ENCODE measurements around the gene FGF14.

DNA sequence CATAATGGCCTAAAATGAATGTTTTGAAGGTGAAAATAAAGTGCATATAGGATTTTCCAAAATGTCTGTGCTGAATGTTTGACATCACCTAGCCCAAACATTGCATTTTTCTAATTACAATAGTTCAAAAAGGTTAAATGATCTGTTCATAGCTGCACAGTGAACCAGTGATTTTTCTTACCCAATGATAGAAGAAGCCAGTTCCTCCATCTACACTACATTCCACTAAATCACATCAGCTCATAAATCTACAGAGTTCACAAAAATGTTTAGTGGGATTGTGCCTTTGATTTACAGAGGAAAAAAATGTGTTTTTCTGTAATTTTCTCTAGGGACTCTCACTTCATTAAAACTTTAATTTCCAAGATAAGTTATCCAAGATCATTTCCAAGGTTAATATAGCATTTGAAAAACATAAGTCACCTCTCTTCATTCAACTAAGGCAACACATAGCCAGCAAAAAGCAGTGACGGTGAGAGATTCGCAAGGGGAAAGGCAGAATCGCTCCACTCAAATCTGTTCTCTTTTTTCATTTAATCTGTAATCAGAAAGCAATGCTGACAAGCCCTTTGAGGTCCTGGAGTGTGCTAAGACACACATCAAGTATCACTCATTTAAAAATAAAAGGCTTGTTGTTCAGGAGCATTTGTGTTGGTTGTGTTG is 194.0 kb downstream of the FGF14 start:
- TF ChIP-seq, protein P1, sequence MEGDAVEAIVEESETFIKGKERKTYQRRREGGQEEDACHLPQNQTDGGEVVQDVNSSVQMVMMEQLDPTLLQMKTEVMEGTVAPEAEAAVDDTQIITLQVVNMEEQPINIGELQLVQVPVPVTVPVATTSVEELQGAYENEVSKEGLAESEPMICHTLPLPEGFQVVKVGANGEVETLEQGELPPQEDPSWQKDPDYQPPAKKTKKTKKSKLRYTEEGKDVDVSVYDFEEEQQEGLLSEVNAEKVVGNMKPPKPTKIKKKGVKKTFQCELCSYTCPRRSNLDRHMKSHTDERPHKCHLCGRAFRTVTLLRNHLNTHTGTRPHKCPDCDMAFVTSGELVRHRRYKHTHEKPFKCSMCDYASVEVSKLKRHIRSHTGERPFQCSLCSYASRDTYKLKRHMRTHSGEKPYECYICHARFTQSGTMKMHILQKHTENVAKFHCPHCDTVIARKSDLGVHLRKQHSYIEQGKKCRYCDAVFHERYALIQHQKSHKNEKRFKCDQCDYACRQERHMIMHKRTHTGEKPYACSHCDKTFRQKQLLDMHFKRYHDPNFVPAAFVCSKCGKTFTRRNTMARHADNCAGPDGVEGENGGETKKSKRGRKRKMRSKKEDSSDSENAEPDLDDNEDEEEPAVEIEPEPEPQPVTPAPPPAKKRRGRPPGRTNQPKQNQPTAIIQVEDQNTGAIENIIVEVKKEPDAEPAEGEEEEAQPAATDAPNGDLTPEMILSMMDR (IDR thresholded peaks at IDR 0.05): no peak
- TF ChIP-seq POLR2AphosphoS5 (IDR thresholded peaks at IDR 0.05): no peak
- no peak for TF ChIP-seq POLR2A (IDR thresholded peaks at IDR 0.05)
- no peak for TF ChIP-seq EP300 (IDR thresholded peaks at IDR 0.05)
